Body of pancreas (tissue), 4 donors: Measurements from ENCODE around the gene DYRK3. TPM values are rescaled to one million over a fixed set of nuclear protein-coding genes. Genes with fewer than 3 reads are reported as not detected.
A peak's percentile ranks its signal among the peaks of the same experiment; 100 is the strongest.
"Not testable (repeated sequence)": the region's sequence is repeated elsewhere in the genome, so short reads cannot be mapped to it uniquely, and the experiment has no call there.

Source experiments
- ATAC-seq: fragments of 150-250 bp; one replicate; pipeline ENCODE4 v1.9.1; 2016
- DNase-seq, 4 donors: peaks; one replicate each; pipeline ENCODE4 v3.0.0-alpha.2; 2019
- H3K27ac ChIP-seq, 4 donors: fragments of 200-600 bp; sonication (generic); 1 replicate in 3 of 4; 2 replicates in 1 of 4; pipeline versions ENCODE4 v1.5.1 to v1.6.1; 2016 to 2019; ENCODE audit warnings: mild to moderate bottlenecking in 1 of 4, mixed read lengths in 1 of 4, moderate library complexity in 1 of 4
- H3K27me3 ChIP-seq, 2 donors: fragments of 200-600 bp; sonication (generic); one replicate each; pipeline ENCODE4 v1.6.0; 2016; ENCODE audit warnings: mild to moderate bottlenecking in 1 of 2
- H3K36me3 ChIP-seq, 2 donors: fragments of 200-600 bp; sonication (generic); replicated peaks in 1 of 2; 2 replicates each; pipeline ENCODE4 v1.5.1; 2016; ENCODE audit warnings: low read depth in 2 of 2; ENCODE audit not compliant: insufficient read depth in 1 of 2
- H3K4me1 ChIP-seq: fragments of 200-600 bp; sonication (generic); one replicate; pipeline ENCODE4 v1.6.0; 2016
- H3K4me3 ChIP-seq, 2 donors: fragments of 200-600 bp; sonication (generic); 1 replicate in 1 of 2; 2 replicates in 1 of 2; pipeline ENCODE4 v1.5.1; 2016 to 2019
- H3K9me3 ChIP-seq, 3 donors: fragments of 200-600 bp; sonication (generic); 1 replicate in 2 of 3; 2 replicates in 1 of 3; pipeline ENCODE4 v1.5.1; 2016
- POLR2A ChIP-seq, 3 donors: fragments of 450-650 bp; IDR thresholded peaks; one replicate each; pipeline ENCODE4 v1.6.1; 2016; ENCODE audit warnings: antibody characterized with exemption in 3 of 3, mild to moderate bottlenecking in 2 of 3
- WGBS, 2 donors: methylation state at CpG; one replicate each; pipeline ENCODE4 v1.1.5; 2017; 5-methylcytosine and 5-hydroxymethylcytosine counted together
- intact Hi-C: fragments of 100-400 bp; cut with DNase I; formaldehyde crosslinking; loops from one replicate; pipeline ENCODE4 v1.15.1; 2023
- total RNA-seq, 2 donors: library from RNA; depleted of rRNA; stranded (reverse); fragments of >200 nt; gene quantifications; one replicate each; pipeline ENCODE4 v1.1.0, GENCODE V29; 2016
- TF ChIP-seq, protein P1 (sequence below), 7 experiments: fragments of 450-650 bp in 4 of 7; fragments of 200-600 bp in 3 of 7; sonication (generic) in 3 of 7; IDR thresholded peaks; one replicate each; pipeline ENCODE4 v1.5.1; 2016 to 2019; ENCODE audit warnings: antibody characterized with exemption in 7 of 7

DYRK3 gene
- total RNA-seq, 2 donors from 2014 or later, result 1.6 to 4.7 TPM

DNA sequence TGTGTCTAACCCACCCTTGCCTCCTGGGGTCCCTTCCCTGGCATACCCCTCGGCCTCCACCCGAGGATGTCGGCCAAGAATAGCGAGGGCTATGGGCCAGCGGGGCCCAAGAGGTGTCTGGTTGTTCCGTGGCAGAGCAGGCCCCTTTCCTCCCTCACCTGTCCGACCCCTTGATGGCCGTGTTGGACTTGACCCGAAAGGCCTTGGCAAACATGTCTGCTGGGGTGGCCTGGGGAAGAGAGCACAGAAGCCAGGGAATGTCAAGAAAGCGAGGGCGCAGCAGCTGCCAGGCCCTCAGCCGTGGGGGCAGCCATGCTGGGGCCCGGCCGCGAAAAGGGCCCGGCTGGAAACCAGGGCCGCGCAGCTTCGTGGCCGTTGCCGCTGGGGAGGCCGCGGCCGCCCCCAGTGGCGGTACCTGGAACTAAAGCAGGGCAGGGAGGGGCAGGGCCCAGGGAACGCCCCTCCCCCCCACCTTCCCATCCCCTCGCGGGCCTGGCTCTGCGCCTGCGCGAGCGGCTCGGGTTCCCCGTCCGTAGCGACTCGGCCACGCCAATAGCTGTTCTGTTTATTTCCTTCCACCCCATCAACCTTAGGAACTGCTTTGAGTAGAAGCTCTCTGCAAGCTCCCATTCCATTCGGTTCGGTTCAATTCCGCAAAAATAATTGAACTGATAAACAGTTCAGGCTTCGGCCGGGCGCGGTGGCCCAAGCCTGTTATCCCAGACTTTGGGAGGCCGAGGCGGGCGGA, 23.0 kb upstream of the DYRK3 start, which contains the start of gene EIF2D:
Gene EIF2D (minus strand): TSS at position 337 of the 748 bp plus-strand sequence. CDS start 123 bp downstream, at position 214.
- H3K4me3 ChIP-seq, result peak within 1 kb of the TSS; percentile 38 to 53
- H3K4me1 ChIP-seq, result peaks cover 12% of the 10 kb centered on the region
- TF ChIP-seq POLR2A (IDR thresholded peaks at IDR 0.05), result peak; percentile 81 to 97 (median 95)
- TF ChIP-seq, protein P1, sequence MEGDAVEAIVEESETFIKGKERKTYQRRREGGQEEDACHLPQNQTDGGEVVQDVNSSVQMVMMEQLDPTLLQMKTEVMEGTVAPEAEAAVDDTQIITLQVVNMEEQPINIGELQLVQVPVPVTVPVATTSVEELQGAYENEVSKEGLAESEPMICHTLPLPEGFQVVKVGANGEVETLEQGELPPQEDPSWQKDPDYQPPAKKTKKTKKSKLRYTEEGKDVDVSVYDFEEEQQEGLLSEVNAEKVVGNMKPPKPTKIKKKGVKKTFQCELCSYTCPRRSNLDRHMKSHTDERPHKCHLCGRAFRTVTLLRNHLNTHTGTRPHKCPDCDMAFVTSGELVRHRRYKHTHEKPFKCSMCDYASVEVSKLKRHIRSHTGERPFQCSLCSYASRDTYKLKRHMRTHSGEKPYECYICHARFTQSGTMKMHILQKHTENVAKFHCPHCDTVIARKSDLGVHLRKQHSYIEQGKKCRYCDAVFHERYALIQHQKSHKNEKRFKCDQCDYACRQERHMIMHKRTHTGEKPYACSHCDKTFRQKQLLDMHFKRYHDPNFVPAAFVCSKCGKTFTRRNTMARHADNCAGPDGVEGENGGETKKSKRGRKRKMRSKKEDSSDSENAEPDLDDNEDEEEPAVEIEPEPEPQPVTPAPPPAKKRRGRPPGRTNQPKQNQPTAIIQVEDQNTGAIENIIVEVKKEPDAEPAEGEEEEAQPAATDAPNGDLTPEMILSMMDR (IDR thresholded peaks at IDR 0.05), result peak; percentile 98 to 100 (median 99)
- peak; percentile 95 to 97 (median 96) for DNase-seq
- 4 to 8% methylated on average over 18 to 48 of the region's 48 CpGs for WGBS, 2 donors
- H3K9me3 ChIP-seq, result no peaks in the 10 kb centered on the region
- no peaks in the 10 kb centered on the region for H3K36me3 ChIP-seq
- intact Hi-C loops, result no loop called here
- peak within 1 kb of the TSS; percentile 66 to 94 (median 86) for H3K27ac ChIP-seq
- no peaks in the 10 kb centered on the region for H3K27me3 ChIP-seq
- peak; percentile 99 for ATAC-seq

DNA sequence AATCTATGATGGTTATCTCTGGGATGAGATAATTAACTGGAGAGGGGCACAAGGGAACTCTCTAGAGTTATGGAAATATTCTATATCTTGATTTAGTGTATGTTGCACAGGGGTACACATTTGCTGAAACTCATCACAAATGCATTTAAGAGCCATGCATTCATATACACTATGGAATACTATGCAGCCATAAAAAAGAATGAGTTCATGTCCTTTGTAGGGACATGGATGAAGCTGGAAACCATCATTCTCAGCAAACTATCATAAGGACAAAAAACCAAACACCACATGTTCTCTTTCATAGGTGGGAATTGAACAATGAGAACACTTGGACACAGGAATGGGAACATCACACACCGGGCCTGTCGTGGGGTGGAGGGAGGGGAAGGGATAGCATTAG, 8.9 kb upstream of the DYRK3 start:
- ATAC-seq, H3K4me3 ChIP-seq, H3K27me3 ChIP-seq, H3K27ac ChIP-seq, DNase-seq, intact Hi-C loops, H3K4me1 ChIP-seq, H3K9me3 ChIP-seq, H3K36me3 ChIP-seq: not testable (repeated sequence)
- WGBS, 2 donors, result 87 to 100% methylated on average over 2 of the region's 2 CpGs

DNA sequence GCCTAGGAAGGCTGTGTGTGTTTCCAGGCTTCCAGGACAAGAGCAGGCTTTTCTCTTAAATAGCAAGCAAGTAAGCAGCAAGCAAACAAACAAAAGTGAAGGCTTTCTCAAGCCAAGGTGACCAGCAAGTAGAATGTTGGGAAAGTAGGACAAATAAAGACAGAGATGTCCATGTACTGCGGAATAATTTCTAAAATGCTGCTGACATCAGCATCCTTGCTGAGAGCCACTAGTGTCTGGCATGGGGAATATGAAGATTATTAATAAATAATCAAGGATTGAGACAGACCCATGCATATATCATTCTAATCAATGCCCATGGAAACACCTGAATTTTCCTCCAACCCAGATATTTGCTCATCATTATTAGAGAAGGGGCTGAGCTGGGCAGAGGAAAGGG, 6.4 kb upstream of the DYRK3 start:
- Histone ChIP-seq H3K36me3 (no peaks in the 10 kb centered on the region), H3K4me1 (peaks cover 6% of the 10 kb centered on the region), H3K9me3 (no peaks in the 10 kb centered on the region), H3K4me3 (no peak overlapping the region), H3K27me3 (no peaks in the 10 kb centered on the region), H3K27ac (no peak overlapping the region)
- 0 to 48% methylated on average over 1 of the region's 1 CpG for WGBS, 2 donors
- ATAC-seq (no peak), DNase-seq (no peak)
- TF ChIP-seq, protein P1 (IDR thresholded peaks at IDR 0.05), result no peak
- TF ChIP-seq POLR2A (IDR thresholded peaks at IDR 0.05), result no peak
- intact Hi-C loops, result no loop called here

DNA sequence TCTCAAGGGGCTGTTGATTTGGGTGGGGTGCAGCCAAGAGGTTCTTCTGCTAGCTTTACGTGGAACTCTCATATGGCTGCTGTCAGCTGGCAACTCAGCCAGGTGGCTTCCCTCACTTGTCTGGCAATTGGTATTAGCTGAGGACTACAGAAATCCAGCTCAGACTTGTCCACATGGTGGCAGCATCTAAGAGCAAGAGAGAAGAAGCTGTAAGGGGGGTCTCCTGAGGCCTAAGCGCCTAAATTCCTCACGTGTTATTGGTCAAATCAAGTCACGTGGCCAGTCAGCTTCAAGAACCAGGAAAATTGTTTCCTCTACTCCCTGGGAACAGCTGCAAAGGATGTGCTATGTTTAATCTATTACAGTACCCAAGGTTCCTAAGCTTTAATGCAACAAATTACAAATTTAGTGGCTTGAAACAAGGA, 4.2 kb upstream of the DYRK3 start:
- Histone ChIP-seq H3K4me1 (peaks cover 17% of the 10 kb centered on the region), H3K27me3 (no peaks in the 10 kb centered on the region), H3K4me3 (no peak overlapping the region), H3K9me3 (no peaks in the 10 kb centered on the region), H3K27ac (peak overlapping the region in 1 of 4 donors; percentile 29), H3K36me3 (no peaks in the 10 kb centered on the region)
- TF ChIP-seq POLR2A (IDR thresholded peaks at IDR 0.05), result no peak
- TF ChIP-seq, protein P1 (IDR thresholded peaks at IDR 0.05), result peak; percentile 31 to 64 (median 45)
- 30 to 48% methylated on average over 4 of the region's 4 CpGs for WGBS, 2 donors
- DNase-seq (peak; percentile 58 to 81 (median 72)), ATAC-seq (peak; percentile 26)
- intact Hi-C loops, result loop anchor here (5.0 kb wide), 1 partner anchor 36 kb away; no protein-coding TSS in a partner anchor

DNA sequence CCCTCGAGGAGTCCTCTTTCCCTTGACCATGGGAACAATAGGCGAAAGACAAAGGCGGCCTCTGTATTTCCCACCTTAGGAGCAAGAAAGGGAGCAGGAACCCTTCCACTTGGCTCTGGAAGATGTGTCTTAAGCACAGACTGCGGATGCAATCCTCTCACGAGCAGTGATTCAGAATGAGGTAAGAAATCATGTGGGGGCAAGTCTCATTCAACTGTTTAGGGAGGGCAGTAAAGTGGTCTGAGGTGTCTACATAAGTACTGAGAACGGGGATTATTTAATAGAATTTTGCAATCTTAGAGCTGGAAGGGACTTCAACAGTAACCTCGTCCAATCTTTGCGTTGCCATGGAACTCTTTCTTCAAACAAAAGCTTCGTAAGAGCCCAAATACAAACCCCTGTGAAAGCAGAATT, 1.6 kb upstream of the DYRK3 start:
- peak in 1 of 4 donors; percentile 31 for DNase-seq
- Histone ChIP-seq H3K36me3 (no peaks in the 10 kb centered on the region), H3K9me3 (no peaks in the 10 kb centered on the region), H3K27ac (no peak overlapping the region), H3K4me1 (peaks cover 27% of the 10 kb centered on the region), H3K27me3 (no peaks in the 10 kb centered on the region), H3K4me3 (no peak overlapping the region)
- ATAC-seq, result no peak
- WGBS, 2 donors, result 38 to 45% methylated on average over 9 of the region's 9 CpGs
- intact Hi-C loops, result loop anchor here (5.0 kb wide), 1 partner anchor 34 kb away; no protein-coding TSS in a partner anchor
- TF ChIP-seq, protein P1 (IDR thresholded peaks at IDR 0.05), result no peak
- TF ChIP-seq POLR2A (IDR thresholded peaks at IDR 0.05), result no peak
